Epidermal melanocyte (primary cell): ENCODE data around the gene KDM8.
"Not testable (repeated sequence)": the region's sequence is repeated elsewhere in the genome, so short reads cannot be mapped to it uniquely, and the experiment has no call there.

Source experiments
- DNase-seq: peaks from one replicate; pipeline ENCODE4 v3.0.0; 2011; ENCODE audit warnings: low spot score; ENCODE audit not compliant: insufficient read length

The KDM8 gene

GRCh38 chr16:27241658-27242057 lies 38.3 kb downstream of the KDM8 start:
- no peak for DNase-seq

DNA sequence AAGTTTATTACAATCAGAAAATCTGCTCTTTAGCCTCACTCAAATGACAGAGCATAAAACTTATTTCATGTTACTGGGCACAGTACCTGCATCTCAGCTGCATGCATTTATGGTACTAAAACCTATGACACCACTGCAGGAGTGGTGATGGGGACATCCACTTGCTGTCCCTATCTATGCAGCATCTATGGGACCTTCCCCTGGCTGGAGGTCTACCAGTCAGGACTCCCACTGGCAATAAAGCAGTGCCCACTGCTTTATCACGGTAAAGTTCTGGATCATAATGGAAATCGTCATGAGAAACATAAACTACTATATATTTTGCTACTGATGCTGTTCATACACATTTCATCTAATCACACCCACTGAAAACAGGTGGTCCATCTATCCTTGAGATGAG lies 39.1 kb downstream of the KDM8 start:
- DNase-seq, result no peak

DNA sequence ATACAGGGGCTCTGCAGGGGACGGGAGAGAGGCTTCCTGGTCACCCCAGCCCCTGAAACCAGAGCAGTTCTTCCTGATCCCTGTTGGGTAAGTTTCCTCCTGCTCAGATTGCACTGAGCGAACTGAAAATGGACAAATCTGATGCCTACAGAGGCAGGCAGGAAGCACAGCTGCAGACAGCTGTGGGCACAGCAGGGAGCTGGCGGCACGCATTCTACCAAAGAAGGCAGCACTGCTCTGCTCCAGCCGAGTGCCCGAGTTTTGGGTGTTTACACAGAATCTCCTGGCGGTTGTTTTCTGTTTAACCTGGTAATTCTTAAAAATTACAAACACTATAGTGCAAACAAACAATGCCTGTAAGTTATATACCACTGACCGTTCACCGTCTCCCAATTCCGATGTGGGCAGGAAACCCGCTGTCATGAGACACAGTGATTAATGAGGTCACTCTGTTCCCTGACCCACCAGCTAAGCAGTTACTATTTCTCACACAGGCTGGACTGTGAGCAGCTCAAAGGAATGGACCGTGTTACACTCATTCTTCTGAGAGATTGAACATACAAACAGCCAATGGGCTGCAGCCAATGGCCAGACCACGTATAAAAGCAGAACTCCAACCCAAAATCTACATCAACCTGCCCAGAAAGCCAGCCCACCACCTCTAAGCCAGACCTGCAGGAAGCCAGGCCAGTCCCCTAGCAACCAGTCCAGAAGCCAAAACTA lies 39.7 kb downstream of the KDM8 start:
- DNase-seq, result peak; percentile 71

DNA sequence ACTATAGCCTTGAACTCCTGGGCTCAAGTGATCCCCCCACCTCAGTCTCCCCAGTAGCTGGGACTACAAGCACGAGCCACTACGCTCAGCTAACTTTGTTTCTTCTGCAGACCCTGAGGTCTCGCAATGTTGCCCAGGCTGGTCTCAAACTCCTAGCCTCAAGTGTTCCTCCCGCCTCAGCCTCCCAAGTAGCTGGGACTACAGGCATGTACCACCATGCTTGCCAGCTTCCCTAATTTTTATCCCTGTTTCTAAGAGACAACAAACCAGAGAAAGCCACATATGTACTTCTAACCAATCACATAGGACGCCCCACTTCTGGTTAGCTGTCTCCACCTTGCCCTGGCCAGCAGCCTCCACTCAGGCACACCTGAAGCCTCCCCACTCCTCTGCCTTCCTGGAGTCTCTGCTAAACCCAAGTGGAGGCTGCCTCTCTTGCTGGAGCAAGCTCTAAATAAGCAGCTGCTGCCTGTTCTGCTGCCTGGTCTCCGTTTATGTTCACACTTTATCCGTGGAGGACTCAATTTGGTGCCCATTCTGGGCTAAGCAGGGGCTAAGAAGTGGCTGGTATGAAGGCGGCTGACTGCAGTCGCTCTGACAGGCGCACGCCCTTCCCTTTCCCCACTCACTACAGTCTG lies 40.5 kb downstream of the KDM8 start:
- DNase-seq, result no peak

GRCh38 chr16:27244363-27244755 lies 41.0 kb downstream of the KDM8 start:
- no peak for DNase-seq

GRCh38 chr16:27245276-27246172 lies 42.2 kb downstream of the KDM8 start:
- DNase-seq, result no peak

DNA sequence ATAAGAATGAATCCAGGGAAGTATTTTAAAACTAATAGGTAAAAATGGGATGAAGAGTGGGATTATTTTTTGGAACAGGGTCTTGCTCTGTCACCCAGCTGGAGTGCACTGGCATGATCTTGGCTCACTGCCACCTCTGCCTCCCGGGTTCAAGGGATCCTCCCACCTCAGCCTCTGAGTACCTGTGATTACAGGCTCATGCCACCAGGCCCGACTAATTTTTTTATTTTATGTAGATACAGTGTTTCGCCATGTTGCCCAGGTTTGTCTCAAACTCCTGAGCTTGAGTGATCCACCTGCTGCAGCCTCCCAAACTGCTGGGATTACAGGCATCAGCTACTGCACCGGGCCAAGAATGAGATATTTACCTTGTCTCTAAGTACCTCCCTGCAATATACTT lies 43.1 kb downstream of the KDM8 start:
- DNase-seq, result no peak

DNA sequence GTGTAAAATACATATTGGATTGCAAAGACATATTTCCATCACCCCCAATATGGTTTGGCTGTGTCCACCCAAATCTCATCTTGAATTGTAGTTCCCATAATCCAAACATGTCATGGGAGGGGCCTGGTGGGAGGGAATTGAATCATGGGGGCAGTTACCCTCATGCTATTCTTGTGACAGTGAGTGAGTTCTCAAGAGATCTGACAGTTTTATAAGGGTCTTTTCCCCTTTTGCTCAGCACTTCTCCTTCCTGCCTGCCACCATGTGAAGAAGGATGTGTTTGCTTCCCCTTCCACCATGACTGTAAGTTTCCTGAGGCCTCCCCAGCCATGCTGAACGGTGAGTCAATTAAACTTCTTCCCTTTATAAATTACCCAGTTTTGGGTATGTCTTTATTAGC lies 43.8 kb downstream of the KDM8 start:
- DNase-seq, result not testable (repeated sequence)

DNA sequence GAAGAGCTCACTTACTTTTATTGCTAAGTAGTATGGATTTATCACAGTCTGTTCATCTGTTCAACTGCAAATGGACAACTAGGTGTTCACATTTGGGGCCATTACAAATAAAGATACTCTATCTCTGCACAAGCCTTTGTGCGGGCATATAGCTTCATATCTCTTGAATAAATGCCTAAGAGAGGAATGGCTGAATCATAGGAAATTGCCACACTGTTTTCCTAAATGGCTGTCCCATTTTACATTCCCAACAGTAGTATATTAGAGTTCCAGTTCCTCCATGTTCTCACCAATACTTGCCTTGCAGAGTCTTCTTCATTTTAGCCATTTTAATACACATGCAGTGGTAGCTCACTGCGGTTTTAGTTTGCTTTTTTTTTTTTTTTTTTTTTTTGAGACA lies 44.7 kb downstream of the KDM8 start:
- DNase-seq, result no peak

DNA sequence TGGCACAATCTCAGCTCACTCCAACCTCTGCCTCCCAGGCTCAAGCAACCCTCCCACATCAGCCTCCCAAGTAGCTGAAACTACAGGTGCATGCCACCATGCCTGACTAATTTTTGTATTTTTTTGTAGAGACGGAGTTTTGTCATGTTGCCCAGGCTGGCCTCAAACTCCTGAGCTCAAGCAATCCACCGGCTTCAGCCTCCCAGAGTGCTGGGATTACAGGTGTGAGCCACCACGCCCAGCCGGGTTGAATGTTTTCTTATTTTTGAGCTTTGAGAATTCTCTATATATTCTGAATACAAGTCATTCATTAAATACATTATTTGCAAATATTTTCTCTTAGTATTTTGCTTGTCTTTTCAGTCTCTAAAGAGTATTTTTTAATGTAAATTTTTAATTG lies 45.6 kb downstream of the KDM8 start:
- DNase-seq, result not testable (repeated sequence)

DNA sequence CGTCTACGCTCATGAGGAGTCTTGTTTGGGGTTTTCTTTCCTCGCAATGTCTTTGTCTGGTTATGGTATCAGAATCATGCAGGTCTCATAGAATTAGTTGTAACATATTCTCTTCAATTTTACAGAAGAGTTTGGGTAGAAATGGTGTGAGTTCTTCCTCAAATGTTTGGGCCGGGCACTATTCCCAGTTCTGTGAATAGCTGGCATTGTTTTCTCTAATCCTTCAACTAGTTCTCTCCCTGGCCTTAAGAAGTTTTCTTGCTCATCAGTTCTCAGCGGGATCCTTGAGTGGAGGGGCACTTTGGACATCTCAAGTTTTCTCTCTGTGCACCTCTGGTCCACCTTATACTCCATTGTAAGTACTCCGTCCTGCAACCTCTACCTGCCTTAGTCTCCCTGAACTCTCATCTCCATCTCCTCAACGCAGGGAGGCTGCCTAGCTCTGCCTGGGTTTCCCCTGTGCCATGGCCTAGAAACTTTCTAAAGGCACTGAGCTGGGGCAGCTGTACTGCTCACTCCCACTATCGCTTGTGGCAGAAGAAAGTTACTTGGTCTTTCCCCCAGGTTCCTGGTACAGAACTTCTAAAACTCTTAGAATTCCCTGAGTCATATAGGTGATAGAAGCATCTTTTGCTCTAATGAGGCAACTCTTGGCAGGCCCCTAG lies 48.3 kb downstream of the KDM8 start:
- DNase-seq, result no peak

DNA sequence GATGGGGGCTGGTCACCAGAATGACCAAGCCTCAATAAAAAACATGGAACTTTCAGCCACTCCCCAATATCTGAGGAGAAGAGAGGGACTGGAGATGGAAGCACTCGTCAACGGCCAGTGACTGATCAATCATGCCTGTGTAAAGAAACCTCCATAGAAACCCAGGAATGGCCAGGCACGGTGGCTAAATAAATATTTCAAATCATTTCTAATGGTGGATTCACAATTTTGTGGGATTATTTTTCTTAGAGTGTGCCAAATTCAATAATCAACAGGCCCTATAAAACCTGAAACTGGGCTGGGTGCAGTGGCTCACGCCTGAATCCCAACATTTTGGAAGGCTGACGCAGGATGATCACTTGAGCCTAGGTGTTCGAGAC lies 48.9 kb downstream of the KDM8 start:
- no peak for DNase-seq

DNA sequence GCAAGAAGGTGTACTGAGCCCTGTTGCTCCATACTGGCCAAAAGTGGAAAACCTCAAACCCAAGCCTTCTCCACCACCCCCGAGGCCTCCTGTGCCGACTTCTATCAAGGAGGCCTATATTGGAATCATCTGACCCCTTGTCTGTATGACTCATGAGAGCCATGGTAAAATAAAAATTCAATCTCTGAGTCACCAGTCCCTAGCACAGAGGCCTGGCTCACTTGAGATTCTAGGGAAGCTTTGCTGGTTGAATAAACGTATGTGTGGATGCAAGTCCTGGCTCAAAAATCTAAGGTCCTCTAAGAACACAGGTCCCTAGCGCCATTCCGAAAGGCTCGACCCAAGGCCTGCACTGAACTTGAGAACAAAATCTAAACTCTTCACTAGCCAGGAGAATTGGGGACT lies 50.2 kb downstream of the KDM8 start:
- peak; percentile 34 for DNase-seq

DNA sequence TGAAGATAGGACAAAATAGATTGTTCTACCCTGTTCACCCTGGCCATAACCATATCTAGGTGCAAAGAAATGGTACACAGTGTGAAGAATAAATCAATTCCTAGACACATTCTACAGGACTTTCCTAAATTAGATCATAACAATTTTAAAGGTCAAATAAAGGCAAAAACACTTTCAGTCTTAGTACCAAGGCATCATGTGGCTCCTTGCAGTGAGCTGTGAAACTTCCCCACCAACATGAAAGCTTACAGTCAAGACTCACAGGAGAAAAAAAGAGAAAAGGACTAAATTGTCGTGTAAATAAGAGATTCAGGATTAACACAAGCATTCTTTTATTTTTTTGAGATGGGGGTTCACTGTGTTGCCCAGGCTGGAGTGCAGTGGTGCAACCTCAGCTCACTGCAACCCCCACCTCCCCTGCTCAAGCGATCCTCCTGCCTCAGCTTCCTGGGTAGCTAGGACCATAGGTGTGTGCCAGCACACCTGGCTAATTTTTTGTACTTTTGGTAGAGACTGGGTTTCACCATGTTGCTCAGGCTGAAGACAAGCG lies 51.0 kb downstream of the KDM8 start:
- no peak for DNase-seq

DNA sequence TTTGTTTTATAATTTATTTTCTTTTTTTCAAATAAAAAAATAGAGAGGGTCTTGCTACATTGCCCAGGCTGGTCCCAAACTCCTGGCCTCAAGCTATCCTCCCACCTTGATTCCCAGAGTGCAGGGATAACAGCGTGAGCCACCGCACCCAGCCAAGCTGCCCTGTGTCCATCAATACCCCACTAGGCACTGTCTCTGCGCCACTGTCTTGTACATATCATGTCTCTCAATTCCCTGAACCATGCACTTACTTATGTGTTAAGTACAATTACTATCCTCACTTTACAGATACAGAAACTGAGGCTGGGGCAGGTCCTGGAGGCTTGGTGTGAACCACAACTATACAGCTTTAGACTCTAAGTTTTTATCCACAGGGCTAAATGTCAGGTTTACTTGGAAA lies 53.5 kb downstream of the KDM8 start:
- DNase-seq, result no peak

- DNase-seq, result no peak
These were observed 53.9 kb downstream of the KDM8 start for GRCh38 chr16:27257271-27257670.

GRCh38 chr16:27258241-27258734 lies 55.0 kb downstream of the KDM8 start:
- DNase-seq, result no peak

GRCh38 chr16:27259710-27260109 lies 56.4 kb downstream of the KDM8 start:
- no peak for DNase-seq

- not testable (repeated sequence) for DNase-seq
These were observed 59.6 kb downstream of the KDM8 start for GRCh38 chr16:27262904-27263423.

- DNase-seq, result no peak
These were observed 60.8 kb downstream of the KDM8 start for GRCh38 chr16:27264151-27264550.

GRCh38 chr16:27265982-27266381 lies 62.7 kb downstream of the KDM8 start:
- DNase-seq, result no peak
